ENCODE measurements around the gene CTNNBL1. TPM values are rescaled to one million over a fixed set of nuclear protein-coding genes. Genes with fewer than 3 reads are reported as not detected.

The CTNNBL1 gene
- total and polyA plus RNA-seq, 2 donors (not counting 3 experiments of a cell fraction or from before 2014, with no cell fraction given) = 20.8 to 60.2 TPM

DNA sequence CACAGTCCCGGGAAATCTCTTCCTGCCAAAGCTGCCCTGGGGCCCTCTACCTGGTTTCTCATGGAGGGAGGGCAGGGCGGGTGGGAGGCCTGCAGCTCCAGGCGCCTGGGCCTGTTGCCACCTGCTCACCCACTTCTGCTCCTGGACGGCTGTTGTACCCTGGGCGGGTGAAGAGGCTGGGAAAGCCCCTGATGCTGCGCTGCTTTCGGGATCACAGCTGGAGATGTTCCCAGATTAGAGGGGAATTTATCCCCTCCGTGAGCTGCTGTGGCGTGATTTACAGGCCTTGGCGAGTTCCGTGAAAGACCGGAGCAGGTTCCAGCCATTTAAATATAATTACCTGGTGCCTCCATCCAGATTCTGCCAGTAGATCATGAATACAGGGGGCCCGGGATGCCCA is 196.8 kb downstream of the CTNNBL1 start:
- H3K36me3 ChIP-seq (ENCODE audit: control insufficient read depth in 2 of 2, extremely low read depth in 1 of 2, insufficient read depth in 2 of 2, low read length in 2 of 2) = no peaks in the 10 kb centered on the region
- ChIA-PET CTCF (no interaction called here), POLR2A (no interaction called here)
- no peaks in the 10 kb centered on the region for H3K4me1 ChIP-seq (ENCODE audit: control insufficient read depth, extremely low read depth, insufficient read depth, low read length)
- no peak for FAIRE-seq
- no peak overlapping the region for H3K4me3 ChIP-seq (replicated peaks in 1 of 3; ENCODE audit: insufficient read depth in 1 of 3, low read depth in 1 of 3, low read length in 3 of 3)
- no peaks in the 10 kb centered on the region for H3K79me2 ChIP-seq (ENCODE audit: control insufficient read depth, insufficient read depth, low read length)
- no peak overlapping the region for H3K9ac ChIP-seq (replicated peaks; ENCODE audit: extremely low read depth, insufficient read depth, low read length)
- TF ChIP-seq MYC (IDR thresholded peaks at IDR 0.05; ENCODE audit: low read depth, low read length) (no peak), EZH2 (IDR thresholded peaks at IDR 0.05; ENCODE audit: borderline replicate concordance, low read depth, low read length, severe bottlenecking) (no peak), JUN (IDR thresholded peaks at IDR 0.05; ENCODE audit: borderline replicate concordance, insufficient read depth, insufficient read length, low read depth) (no peak), POLR2A (IDR thresholded peaks at IDR 0.05; ENCODE audit: low read depth, low read length) (no peak), FOS (IDR thresholded peaks at IDR 0.05; ENCODE audit: borderline replicate concordance, insufficient read depth, low read length) (no peak), POLR2AphosphoS5 (IDR thresholded peaks at IDR 0.05; ENCODE audit: insufficient read depth, low read depth, low read length) (no peak), GATA2 (IDR thresholded peaks at IDR 0.05; ENCODE audit: insufficient read depth, insufficient read length, low read depth, low read length) (no peak)
- TF ChIP-seq, protein P1, sequence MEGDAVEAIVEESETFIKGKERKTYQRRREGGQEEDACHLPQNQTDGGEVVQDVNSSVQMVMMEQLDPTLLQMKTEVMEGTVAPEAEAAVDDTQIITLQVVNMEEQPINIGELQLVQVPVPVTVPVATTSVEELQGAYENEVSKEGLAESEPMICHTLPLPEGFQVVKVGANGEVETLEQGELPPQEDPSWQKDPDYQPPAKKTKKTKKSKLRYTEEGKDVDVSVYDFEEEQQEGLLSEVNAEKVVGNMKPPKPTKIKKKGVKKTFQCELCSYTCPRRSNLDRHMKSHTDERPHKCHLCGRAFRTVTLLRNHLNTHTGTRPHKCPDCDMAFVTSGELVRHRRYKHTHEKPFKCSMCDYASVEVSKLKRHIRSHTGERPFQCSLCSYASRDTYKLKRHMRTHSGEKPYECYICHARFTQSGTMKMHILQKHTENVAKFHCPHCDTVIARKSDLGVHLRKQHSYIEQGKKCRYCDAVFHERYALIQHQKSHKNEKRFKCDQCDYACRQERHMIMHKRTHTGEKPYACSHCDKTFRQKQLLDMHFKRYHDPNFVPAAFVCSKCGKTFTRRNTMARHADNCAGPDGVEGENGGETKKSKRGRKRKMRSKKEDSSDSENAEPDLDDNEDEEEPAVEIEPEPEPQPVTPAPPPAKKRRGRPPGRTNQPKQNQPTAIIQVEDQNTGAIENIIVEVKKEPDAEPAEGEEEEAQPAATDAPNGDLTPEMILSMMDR (IDR thresholded peaks at IDR 0.05; ENCODE audit: extremely low read depth in 1 of 2, insufficient read depth in 1 of 2, low read depth in 1 of 2, low read length in 2 of 2) = no peak
- TF ChIP-seq, protein P2, sequence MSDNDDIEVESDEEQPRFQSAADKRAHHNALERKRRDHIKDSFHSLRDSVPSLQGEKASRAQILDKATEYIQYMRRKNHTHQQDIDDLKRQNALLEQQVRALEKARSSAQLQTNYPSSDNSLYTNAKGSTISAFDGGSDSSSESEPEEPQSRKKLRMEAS (IDR thresholded peaks at IDR 0.05; ENCODE audit: insufficient read depth, insufficient read length) = no peak
- intact Hi-C loops (cut with micrococcal nuclease) = no loop called here
- no peak overlapping the region for H3K27ac ChIP-seq (ENCODE audit: insufficient read depth, low read depth, low read length)
- dilution Hi-C loops (cut with MboI; ENCODE audit: extremely low pct_ligation_motif_present, low sequenced_read_pairs) = no loop called here
- H3K9me1 ChIP-seq (replicated peaks; ENCODE audit: control insufficient read depth, extremely low read depth, insufficient read depth, low read length) = no peaks in the 10 kb centered on the region
- no peak overlapping the region for H3K4me2 ChIP-seq (ENCODE audit: insufficient read depth, low read length)
- no peak overlapping the region for H2AFZ ChIP-seq (ENCODE audit: low read depth, low read length)
- no peaks in the 10 kb centered on the region for H4K20me1 ChIP-seq (replicated peaks; ENCODE audit: control insufficient read depth, extremely low read depth, insufficient read depth, low read length)
- no TSS peak for BruUV-seq (replicated peaks)
- H3K9me3 ChIP-seq (replicated peaks; ENCODE audit: control insufficient read depth, insufficient read depth, low read length) = no peaks in the 10 kb centered on the region
- DNase-seq (ENCODE audit: low read depth, low spot score) = no peak
- no peaks in the 10 kb centered on the region for H3K27me3 ChIP-seq (ENCODE audit: control insufficient read depth in 2 of 2, insufficient read depth in 2 of 2, low read length in 2 of 2)
